Measurements from ENCODE around the gene SETD9.

The SETD9 gene

GRCh38 chr5:56947052-56947451, 37.7 kb downstream of the SETD9 start:
- TF ChIP-seq, protein P1, sequence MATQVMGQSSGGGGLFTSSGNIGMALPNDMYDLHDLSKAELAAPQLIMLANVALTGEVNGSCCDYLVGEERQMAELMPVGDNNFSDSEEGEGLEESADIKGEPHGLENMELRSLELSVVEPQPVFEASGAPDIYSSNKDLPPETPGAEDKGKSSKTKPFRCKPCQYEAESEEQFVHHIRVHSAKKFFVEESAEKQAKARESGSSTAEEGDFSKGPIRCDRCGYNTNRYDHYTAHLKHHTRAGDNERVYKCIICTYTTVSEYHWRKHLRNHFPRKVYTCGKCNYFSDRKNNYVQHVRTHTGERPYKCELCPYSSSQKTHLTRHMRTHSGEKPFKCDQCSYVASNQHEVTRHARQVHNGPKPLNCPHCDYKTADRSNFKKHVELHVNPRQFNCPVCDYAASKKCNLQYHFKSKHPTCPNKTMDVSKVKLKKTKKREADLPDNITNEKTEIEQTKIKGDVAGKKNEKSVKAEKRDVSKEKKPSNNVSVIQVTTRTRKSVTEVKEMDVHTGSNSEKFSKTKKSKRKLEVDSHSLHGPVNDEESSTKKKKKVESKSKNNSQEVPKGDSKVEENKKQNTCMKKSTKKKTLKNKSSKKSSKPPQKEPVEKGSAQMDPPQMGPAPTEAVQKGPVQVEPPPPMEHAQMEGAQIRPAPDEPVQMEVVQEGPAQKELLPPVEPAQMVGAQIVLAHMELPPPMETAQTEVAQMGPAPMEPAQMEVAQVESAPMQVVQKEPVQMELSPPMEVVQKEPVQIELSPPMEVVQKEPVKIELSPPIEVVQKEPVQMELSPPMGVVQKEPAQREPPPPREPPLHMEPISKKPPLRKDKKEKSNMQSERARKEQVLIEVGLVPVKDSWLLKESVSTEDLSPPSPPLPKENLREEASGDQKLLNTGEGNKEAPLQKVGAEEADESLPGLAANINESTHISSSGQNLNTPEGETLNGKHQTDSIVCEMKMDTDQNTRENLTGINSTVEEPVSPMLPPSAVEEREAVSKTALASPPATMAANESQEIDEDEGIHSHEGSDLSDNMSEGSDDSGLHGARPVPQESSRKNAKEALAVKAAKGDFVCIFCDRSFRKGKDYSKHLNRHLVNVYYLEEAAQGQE (IDR thresholded peaks at IDR 0.05; ENCODE audit: insufficient replicate concordance, low read depth), result no peak
- TF ChIP-seq GABPA (IDR thresholded peaks at IDR 0.05; ENCODE audit: low read depth) (no peak), POLR2AphosphoS5 (IDR thresholded peaks at IDR 0.05; ENCODE audit: low read depth) (no peak), SPI1 (IDR thresholded peaks at IDR 0.05; ENCODE audit: borderline replicate concordance, low read depth) (no peak)
- TF ChIP-seq, protein P2, sequence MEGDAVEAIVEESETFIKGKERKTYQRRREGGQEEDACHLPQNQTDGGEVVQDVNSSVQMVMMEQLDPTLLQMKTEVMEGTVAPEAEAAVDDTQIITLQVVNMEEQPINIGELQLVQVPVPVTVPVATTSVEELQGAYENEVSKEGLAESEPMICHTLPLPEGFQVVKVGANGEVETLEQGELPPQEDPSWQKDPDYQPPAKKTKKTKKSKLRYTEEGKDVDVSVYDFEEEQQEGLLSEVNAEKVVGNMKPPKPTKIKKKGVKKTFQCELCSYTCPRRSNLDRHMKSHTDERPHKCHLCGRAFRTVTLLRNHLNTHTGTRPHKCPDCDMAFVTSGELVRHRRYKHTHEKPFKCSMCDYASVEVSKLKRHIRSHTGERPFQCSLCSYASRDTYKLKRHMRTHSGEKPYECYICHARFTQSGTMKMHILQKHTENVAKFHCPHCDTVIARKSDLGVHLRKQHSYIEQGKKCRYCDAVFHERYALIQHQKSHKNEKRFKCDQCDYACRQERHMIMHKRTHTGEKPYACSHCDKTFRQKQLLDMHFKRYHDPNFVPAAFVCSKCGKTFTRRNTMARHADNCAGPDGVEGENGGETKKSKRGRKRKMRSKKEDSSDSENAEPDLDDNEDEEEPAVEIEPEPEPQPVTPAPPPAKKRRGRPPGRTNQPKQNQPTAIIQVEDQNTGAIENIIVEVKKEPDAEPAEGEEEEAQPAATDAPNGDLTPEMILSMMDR (IDR thresholded peaks at IDR 0.05; ENCODE audit: insufficient read depth, low read length), result no peak
- no peaks in the 10 kb centered on the region for H3K27me3 ChIP-seq (ENCODE audit: insufficient read depth, poor library complexity, severe bottlenecking)
- DNase-seq (ENCODE audit: low read depth in 1 of 2, low spot score in 1 of 2), result no peak

GRCh38 chr5:56950626-56951125, 41.3 kb downstream of the SETD9 start:
- Histone ChIP-seq H3K27ac (replicated peaks) (no peak overlapping the region), H3K27me3 (ENCODE audit: insufficient read depth, poor library complexity, severe bottlenecking) (no peaks in the 10 kb centered on the region), H3K4me3 (replicated peaks; ENCODE audit: insufficient read depth, low read length) (peak overlapping the region; percentile 73)
- peak in 1 of 2 experiments; percentile 36 for DNase-seq (ENCODE audit: low read depth in 1 of 2, low spot score in 1 of 2)
- TF ChIP-seq GABPA (IDR thresholded peaks at IDR 0.05; ENCODE audit: low read depth) (no peak), SPI1 (IDR thresholded peaks at IDR 0.05; ENCODE audit: borderline replicate concordance, low read depth) (no peak), POLR2AphosphoS5 (IDR thresholded peaks at IDR 0.05; ENCODE audit: low read depth) (no peak)
- TF ChIP-seq, protein P2 (IDR thresholded peaks at IDR 0.05; ENCODE audit: insufficient read depth, low read length), result no peak
- TF ChIP-seq, protein P1 (IDR thresholded peaks at IDR 0.05; ENCODE audit: insufficient replicate concordance, low read depth), result no peak

More at GRCh38 chr5:56947052-56947451, 37.7 kb downstream of the SETD9 start:
- Histone ChIP-seq H3K27ac (replicated peaks) (no peak overlapping the region), H3K4me3 (replicated peaks; ENCODE audit: insufficient read depth, low read length) (no peak overlapping the region)

DNA sequence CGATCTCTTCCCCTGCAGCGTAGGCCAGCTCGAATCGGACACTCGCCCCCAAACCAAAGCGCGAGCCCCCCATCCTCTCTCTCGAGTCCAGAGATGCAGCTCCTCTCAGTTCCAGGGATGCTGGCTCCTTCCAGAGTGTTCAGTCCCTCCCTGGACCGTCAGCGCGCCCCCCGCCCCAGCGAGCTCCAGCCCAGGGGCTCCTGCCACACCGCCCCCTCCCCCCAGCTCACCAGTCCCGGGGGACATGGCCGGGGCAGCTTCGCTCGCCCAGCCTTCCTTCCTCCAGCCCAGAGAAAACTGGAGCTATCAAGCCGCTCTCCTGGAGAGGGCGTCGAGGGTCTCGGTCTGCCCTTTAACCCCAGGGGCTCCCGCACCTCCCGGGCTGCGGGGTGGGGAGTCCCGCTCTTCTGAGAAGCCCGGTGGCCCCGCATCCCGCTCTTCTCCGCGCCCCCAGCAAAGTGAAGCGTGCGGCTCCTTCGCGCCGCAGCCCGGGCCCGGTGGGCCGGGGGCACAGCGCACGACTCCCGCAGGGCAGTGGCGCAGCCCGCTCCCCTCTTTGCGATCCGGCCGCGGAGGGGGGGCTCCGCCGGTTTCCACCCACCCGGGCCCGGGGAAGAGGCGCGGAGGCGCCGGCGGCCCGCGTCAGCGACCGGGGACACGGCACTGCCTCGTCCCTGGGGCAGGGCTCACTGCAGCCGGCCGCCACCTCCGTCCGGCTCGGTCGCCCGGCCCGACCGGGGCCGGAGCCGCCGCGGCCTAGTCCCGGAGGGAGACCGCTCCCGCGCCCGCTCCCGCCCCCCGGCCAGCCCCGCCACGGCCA, 41.9 kb downstream of the SETD9 start:
- TF ChIP-seq POLR2AphosphoS5 (IDR thresholded peaks at IDR 0.05; ENCODE audit: low read depth) (no peak), GABPA (IDR thresholded peaks at IDR 0.05; ENCODE audit: low read depth) (no peak), SPI1 (IDR thresholded peaks at IDR 0.05; ENCODE audit: borderline replicate concordance, low read depth) (no peak)
- TF ChIP-seq, protein P1 (IDR thresholded peaks at IDR 0.05; ENCODE audit: insufficient replicate concordance, low read depth), result no peak
- TF ChIP-seq, protein P2 (IDR thresholded peaks at IDR 0.05; ENCODE audit: insufficient read depth, low read length), result no peak
- Histone ChIP-seq H3K27ac (replicated peaks) (no peak overlapping the region; the same call in 1 of the 2 replicates), H3K27me3 (ENCODE audit: insufficient read depth, poor library complexity, severe bottlenecking) (no peaks in the 10 kb centered on the region), H3K4me3 (replicated peaks; ENCODE audit: insufficient read depth, low read length) (peak overlapping the region; percentile 73)
- DNase-seq (ENCODE audit: low read depth in 1 of 2, low spot score in 1 of 2), result no peak
